BLaER1 (cell line): ENCODE results near the gene LSG1.
"Not testable (repeated sequence)": the region's sequence is repeated elsewhere in the genome, so short reads cannot be mapped to it uniquely, and the experiment has no call there.

Experiments used
- H3K27ac ChIP-seq: shearing (Covaris generic); formaldehyde crosslinking; 2 replicates; pipeline ENCODE4 v1.8.1; 2022
- H3K27me3 ChIP-seq: shearing (Covaris generic); formaldehyde crosslinking; 2 replicates; pipeline ENCODE4 v1.8.1; 2022
- H3K36me3 ChIP-seq: shearing (Covaris generic); formaldehyde crosslinking; 2 replicates; pipeline ENCODE4 v1.8.1; 2022
- H3K4me1 ChIP-seq: shearing (Covaris generic); formaldehyde crosslinking; 2 replicates; pipeline ENCODE4 v1.8.1; 2022
- H3K4me2 ChIP-seq: shearing (Covaris generic); formaldehyde crosslinking; 2 replicates; pipeline ENCODE4 v1.8.1; 2022
- H3K4me3 ChIP-seq: shearing (Covaris generic); formaldehyde crosslinking; 2 replicates; pipeline ENCODE4 v1.8.1; 2022
- H3K9ac ChIP-seq: shearing (Covaris generic); formaldehyde crosslinking; 2 replicates; pipeline ENCODE4 v1.8.1; 2022
- H3K9me3 ChIP-seq: shearing (Covaris generic); formaldehyde crosslinking; 2 replicates; pipeline ENCODE4 v1.8.1; 2022
- H4K20me1 ChIP-seq: shearing (Covaris generic); formaldehyde crosslinking; 2 replicates; pipeline ENCODE4 v1.8.1; 2022
- Cebpa-rat ChIP-seq: shearing (Covaris generic); IDR thresholded peaks from 2 replicates; pipeline ENCODE4 v1.8.1; 2022

LSG1 gene

DNA sequence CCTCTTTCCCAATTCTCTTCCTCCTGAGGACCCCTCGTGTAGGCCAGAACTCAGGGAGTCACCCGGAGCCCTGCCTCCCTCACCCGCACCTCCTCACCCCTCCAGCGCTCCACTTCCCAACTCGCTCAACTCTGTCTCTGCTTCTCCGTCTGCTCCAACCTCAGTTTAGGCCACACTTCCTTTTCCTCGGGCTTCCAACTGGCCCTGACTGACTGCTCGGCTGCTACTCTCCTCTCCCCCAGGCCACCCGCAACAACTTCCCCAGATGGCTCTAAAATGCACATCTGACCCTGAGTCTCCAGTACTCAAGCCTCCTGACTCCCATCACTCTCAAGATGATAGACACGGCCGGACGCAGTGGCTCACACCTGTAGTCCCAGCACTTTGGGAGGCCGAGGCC, 62.4 kb downstream of the LSG1 start:
- Histone ChIP-seq H3K9ac (no peak overlapping the region), H3K36me3 (peaks cover 44% of the 10 kb centered on the region), H3K4me3 (no peak overlapping the region), H3K27ac (no peak overlapping the region), H3K27me3 (no peaks in the 10 kb centered on the region), H3K4me2 (no peak overlapping the region), H3K9me3 (peaks cover 12% of the 10 kb centered on the region), H3K4me1 (peaks cover 15% of the 10 kb centered on the region), H4K20me1 (no peaks in the 10 kb centered on the region)
- TF ChIP-seq Cebpa-rat, result no peak

GRCh38 chr3:194608981-194609380, 63.0 kb downstream of the LSG1 start:
- Histone ChIP-seq H3K27me3 (no peaks in the 10 kb centered on the region), H3K4me1 (peaks cover 20% of the 10 kb centered on the region), H4K20me1 (no peaks in the 10 kb centered on the region), H3K27ac (no peak overlapping the region), H3K9me3 (peaks cover 12% of the 10 kb centered on the region), H3K9ac (no peak overlapping the region), H3K4me2 (no peak overlapping the region), H3K4me3 (no peak overlapping the region), H3K36me3 (peaks cover 44% of the 10 kb centered on the region)
- no peak for TF ChIP-seq Cebpa-rat

- peaks cover 32% of the 10 kb centered on the region for H3K4me1 ChIP-seq
- H3K27ac ChIP-seq, result no peak overlapping the region
- no peaks in the 10 kb centered on the region for H3K27me3 ChIP-seq
- H3K9ac ChIP-seq, result no peak overlapping the region
- TF ChIP-seq Cebpa-rat, result no peak
- no peak overlapping the region for H3K4me3 ChIP-seq
- peaks cover 12% of the 10 kb centered on the region for H3K9me3 ChIP-seq
- peaks cover 39% of the 10 kb centered on the region for H3K36me3 ChIP-seq
- no peaks in the 10 kb centered on the region for H4K20me1 ChIP-seq
- no peak overlapping the region for H3K4me2 ChIP-seq
These were observed 64.2 kb downstream of the LSG1 start for GRCh38 chr3:194607592-194608389.

GRCh38 chr3:194606941-194607340, 65.0 kb downstream of the LSG1 start:
- Histone ChIP-seq H4K20me1 (no peaks in the 10 kb centered on the region), H3K27ac (no peak overlapping the region), H3K4me2 (no peak overlapping the region), H3K36me3 (peaks cover 39% of the 10 kb centered on the region), H3K4me1 (peaks cover 34% of the 10 kb centered on the region), H3K4me3 (no peak overlapping the region), H3K27me3 (no peaks in the 10 kb centered on the region), H3K9ac (no peak overlapping the region), H3K9me3 (peaks cover 12% of the 10 kb centered on the region)
- no peak for TF ChIP-seq Cebpa-rat

- Histone ChIP-seq H3K9ac (no peak overlapping the region), H3K36me3 (peaks cover 39% of the 10 kb centered on the region), H3K27ac (no peak overlapping the region), H4K20me1 (no peaks in the 10 kb centered on the region), H3K4me1 (peaks cover 40% of the 10 kb centered on the region), H3K27me3 (no peaks in the 10 kb centered on the region), H3K4me3 (no peak overlapping the region), H3K9me3 (peaks cover 12% of the 10 kb centered on the region), H3K4me2 (no peak overlapping the region)
- no peak for TF ChIP-seq Cebpa-rat
These were observed 65.8 kb downstream of the LSG1 start for GRCh38 chr3:194606163-194606562.

DNA sequence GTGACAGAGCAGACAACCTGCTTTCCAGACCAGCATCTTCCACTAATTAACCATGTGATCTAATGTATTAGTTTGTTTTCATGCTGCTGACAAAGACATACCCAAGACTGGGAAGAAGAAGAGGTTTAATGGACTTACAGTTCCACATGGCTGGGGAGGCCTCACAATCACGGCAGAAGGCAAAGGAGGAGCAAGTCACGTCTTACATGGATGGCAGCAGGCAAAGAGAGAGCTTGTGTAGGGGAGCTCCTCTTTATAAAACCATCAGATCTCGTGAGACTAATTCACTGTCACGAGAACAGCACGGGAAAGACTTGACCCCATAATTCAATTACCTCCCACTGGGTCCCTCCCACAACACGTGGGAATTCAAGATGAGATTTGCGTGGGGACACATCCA, 66.7 kb downstream of the LSG1 start:
- H4K20me1 ChIP-seq, H3K27me3 ChIP-seq, H3K9ac ChIP-seq, H3K4me3 ChIP-seq, H3K4me2 ChIP-seq, H3K27ac ChIP-seq: not testable (repeated sequence)
- Histone ChIP-seq H3K9me3 (peaks cover 12% of the 10 kb centered on the region), H3K36me3 (peaks cover 33% of the 10 kb centered on the region), H3K4me1 (peaks cover 49% of the 10 kb centered on the region)

DNA sequence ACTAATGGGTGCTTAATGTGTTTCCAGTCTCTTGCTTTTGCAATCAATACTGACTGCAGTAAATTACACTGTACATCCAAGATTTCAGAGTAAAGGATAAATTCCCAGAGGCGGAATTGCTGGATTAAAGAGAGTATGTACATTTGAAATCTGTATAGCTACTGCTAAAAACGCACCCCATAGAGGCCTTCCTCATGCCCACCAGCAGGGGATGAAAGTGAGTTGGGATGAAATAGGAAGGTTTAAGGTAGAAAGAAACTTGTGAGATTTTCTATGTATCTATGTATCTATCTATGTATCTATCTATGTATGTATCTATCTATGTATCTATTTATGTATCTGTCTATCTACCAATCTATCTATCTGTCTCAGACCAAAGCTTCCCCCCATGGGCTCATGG, 67.2 kb downstream of the LSG1 start:
- Histone ChIP-seq H3K27ac (no peak overlapping the region), H3K9ac (no peak overlapping the region), H3K27me3 (no peaks in the 10 kb centered on the region), H3K4me3 (no peak overlapping the region), H3K36me3 (peaks cover 33% of the 10 kb centered on the region), H4K20me1 (no peaks in the 10 kb centered on the region), H3K4me2 (no peak overlapping the region), H3K9me3 (peaks cover 12% of the 10 kb centered on the region), H3K4me1 (peaks cover 54% of the 10 kb centered on the region)
- no peak for TF ChIP-seq Cebpa-rat

- no peak overlapping the region for H3K4me3 ChIP-seq
- H3K36me3 ChIP-seq, result peaks cover 29% of the 10 kb centered on the region
- no peak for TF ChIP-seq Cebpa-rat
- H4K20me1 ChIP-seq, result no peaks in the 10 kb centered on the region
- H3K4me2 ChIP-seq, result peak overlapping the region; percentile 79; the same call in 1 of the 2 replicates
- H3K9ac ChIP-seq, result no peak overlapping the region
- H3K9me3 ChIP-seq, result peaks cover 12% of the 10 kb centered on the region
- no peaks in the 10 kb centered on the region for H3K27me3 ChIP-seq
- H3K27ac ChIP-seq, result no peak overlapping the region; the same call in 1 of the 2 replicates
- H3K4me1 ChIP-seq, result peaks cover 61% of the 10 kb centered on the region
These were observed 67.9 kb downstream of the LSG1 start for GRCh38 chr3:194604126-194604525.

DNA sequence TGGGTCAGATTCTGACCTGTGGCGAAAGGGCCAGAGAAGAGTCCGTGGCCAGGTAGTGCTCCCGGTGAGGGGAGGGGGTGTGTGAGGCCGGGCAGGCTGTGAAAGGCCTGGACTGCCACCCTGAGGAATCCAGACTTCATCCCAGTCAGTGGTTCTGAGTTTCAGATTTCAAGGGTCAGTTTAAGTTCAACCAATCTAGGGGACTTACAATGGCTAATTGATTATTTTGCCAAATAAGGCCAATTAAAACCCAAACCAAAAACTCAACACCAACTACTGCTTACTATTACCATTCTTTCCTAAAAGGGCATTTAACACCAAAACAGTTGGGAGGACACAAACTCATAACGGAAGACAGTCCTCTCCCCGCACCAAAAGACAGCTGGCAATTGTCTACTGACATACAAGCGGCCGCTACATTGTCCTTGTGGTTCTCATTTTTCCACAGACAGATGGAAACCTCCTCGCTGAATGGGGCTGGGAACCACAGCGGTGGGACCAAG, 69.3 kb downstream of the LSG1 start:
- Histone ChIP-seq H4K20me1 (no peaks in the 10 kb centered on the region), H3K4me2 (peak overlapping the region; percentile 79), H3K36me3 (peaks cover 27% of the 10 kb centered on the region), H3K27ac (peak overlapping the region; percentile 68), H3K4me3 (no peak overlapping the region), H3K9me3 (peaks cover 12% of the 10 kb centered on the region), H3K9ac (0 out of 2 replicates have a peak overlapping the region, but pooled peaks have one; percentile 34), H3K4me1 (peaks cover 73% of the 10 kb centered on the region), H3K27me3 (no peaks in the 10 kb centered on the region)
- TF ChIP-seq Cebpa-rat, result no peak

DNA sequence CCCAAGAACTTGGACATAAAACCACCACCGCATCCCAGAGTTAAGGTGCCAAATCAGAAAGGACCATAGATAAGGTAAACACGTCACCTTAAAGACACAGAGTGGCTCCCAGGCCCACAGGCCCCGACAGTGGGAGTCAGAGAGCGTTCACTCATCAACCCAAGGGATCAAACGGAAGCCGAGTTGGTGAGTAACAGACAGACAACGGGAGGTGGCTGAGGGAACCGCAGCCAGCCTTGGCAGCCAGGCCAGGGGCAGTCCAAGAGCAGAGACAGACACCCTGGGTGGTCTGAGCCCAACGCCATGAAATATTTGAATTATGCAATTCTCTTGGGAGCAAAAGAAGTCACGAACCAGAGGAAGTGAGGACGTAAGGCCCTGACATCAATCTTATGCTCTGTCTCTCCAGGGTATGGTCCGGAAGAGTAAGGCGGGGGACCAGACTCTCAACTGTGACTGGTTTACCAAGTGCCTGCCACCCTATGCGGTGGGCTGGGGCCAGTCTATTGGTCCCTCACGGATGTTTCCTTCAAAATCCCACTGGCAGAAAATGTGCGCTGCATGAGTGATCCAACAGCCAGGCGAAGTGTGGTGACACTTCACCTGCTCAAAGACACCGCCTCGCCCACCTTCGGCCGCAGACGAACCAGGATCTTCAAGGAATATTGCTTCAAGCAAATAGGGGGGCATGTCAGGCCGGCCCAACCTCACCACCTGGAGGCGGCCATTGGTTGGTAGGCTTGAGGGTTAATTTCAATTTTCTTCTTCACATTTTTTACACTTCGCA, 73.0 kb downstream of the LSG1 start:
- Histone ChIP-seq H3K4me1 (peaks cover 85% of the 10 kb centered on the region), H3K27me3 (no peaks in the 10 kb centered on the region), H4K20me1 (no peaks in the 10 kb centered on the region), H3K4me3 (peak overlapping the region; percentile 33), H3K4me2 (peak overlapping the region; percentile 79), H3K9me3 (no peaks in the 10 kb centered on the region), H3K36me3 (peaks cover 20% of the 10 kb centered on the region), H3K27ac (peak overlapping the region; percentile 81), H3K9ac (peak overlapping the region; percentile 64)
- peak; percentile 95 for TF ChIP-seq Cebpa-rat
